Vagina (tissue), 2 donors: ENCODE results near the gene HUNK.

Experiments used
- POLR2A ChIP-seq, 2 donors: fragments of 450-650 bp; IDR thresholded peaks; one replicate each; pipeline ENCODE4 v1.6.1; 2017; ENCODE audit warnings: antibody characterized with exemption in 2 of 2, mild to moderate bottlenecking in 2 of 2, moderate library complexity in 2 of 2
- TF ChIP-seq, protein P1 (sequence below), 3 experiments: fragments of 450-650 bp in 2 of 3; fragments of 200-600 bp in 1 of 3; sonication (generic) in 1 of 3; IDR thresholded peaks; one replicate each; pipeline ENCODE4 v1.5.1; 2017 to 2019; ENCODE audit warnings: antibody characterized with exemption in 3 of 3, mild to moderate bottlenecking in 2 of 3, moderate library complexity in 2 of 3

DNA sequence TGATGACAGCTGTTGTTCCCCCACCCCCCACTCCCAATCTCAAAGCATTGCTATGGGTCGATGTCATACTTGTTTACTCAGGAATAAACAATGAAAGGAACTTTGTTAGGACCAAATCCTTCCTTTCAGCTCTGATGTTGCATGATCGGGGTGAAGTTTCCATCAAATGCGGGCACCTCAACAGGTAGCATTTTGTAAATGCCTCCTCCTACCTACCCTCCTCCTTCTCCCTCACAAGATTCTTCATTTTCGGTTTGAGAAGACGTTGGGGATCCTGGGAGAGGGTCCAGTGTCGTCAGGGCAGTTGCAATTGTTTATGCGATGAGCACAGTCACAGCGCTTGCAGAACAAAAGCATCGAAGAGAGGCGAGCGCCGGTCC lies 758 bp upstream of the HUNK start:
- TF ChIP-seq, protein P1, sequence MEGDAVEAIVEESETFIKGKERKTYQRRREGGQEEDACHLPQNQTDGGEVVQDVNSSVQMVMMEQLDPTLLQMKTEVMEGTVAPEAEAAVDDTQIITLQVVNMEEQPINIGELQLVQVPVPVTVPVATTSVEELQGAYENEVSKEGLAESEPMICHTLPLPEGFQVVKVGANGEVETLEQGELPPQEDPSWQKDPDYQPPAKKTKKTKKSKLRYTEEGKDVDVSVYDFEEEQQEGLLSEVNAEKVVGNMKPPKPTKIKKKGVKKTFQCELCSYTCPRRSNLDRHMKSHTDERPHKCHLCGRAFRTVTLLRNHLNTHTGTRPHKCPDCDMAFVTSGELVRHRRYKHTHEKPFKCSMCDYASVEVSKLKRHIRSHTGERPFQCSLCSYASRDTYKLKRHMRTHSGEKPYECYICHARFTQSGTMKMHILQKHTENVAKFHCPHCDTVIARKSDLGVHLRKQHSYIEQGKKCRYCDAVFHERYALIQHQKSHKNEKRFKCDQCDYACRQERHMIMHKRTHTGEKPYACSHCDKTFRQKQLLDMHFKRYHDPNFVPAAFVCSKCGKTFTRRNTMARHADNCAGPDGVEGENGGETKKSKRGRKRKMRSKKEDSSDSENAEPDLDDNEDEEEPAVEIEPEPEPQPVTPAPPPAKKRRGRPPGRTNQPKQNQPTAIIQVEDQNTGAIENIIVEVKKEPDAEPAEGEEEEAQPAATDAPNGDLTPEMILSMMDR (IDR thresholded peaks at IDR 0.05) = no peak
- TF ChIP-seq POLR2A (IDR thresholded peaks at IDR 0.05) = no peak
